ENCODE measurements around the gene ZBTB7C. TPM values are rescaled to one million over a fixed set of nuclear protein-coding genes. Genes with fewer than 3 reads are reported as not detected.

Gene ZBTB7C
- total and polyA plus RNA-seq, 4 donors = 0.19 to 1.1 (median 0.45) TPM

DNA sequence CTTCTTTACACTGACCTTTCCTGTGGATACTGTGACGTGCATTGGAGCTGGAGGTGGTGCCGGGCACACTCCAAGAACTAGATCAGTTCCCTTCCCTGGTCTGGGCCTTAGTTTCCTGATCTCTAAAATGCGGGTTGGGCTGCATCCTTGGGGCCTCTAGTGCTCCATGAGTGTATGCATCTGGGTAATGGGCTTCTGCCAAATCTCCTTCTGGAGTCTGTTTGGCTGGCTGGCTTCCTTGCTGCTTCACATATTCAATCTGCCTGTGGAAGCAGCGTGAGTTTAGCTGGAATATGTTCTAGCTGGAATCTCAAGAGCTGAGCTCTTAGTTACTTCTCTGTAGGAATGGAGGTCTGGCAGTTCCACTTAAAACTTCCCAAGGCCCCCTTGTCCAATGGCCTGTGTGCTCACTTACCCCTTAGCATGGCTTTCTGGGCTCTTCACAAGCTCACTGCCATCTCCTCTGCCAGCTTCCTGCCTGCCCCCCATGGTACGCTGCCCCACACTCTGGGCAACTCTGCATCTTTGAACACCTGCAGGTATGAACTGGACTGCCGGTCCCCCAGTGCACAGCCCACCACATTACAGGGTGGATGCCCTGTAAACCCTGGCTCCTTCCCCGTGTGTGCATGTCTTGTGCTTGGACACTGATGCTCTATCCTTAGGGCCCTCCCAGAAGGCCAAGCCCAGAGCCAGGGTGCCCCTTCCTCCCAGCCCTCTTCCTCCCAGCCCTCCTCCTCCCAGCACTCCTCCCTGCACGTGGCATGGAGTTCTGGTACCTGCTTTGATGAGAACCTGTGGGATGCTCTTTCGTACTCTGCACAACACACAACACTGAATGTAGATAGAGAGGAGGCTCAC is 375.2 kb downstream of the ZBTB7C start:
- H3K27ac ChIP-seq (ENCODE audit: low read depth in 1 of 2, low read length in 2 of 2) = no peak overlapping the region
- DNase-seq (ENCODE audit: low spot score) = no peak

More for the DNA sequence above, 375.2 kb downstream of the ZBTB7C start:
- no peaks in the 10 kb centered on the region for H3K36me3 ChIP-seq (ENCODE audit: control insufficient read depth in 4 of 4, insufficient read depth in 3 of 4, low read depth in 1 of 4, low read length in 3 of 4)
- no peaks in the 10 kb centered on the region for H3K9me3 ChIP-seq (ENCODE audit: control insufficient read depth in 4 of 4, low read length in 3 of 4)
- H3K4me3 ChIP-seq (ENCODE audit: low read depth in 1 of 3, low read length in 3 of 3) = no peak overlapping the region
- H3K27me3 ChIP-seq (ENCODE audit: control insufficient read depth in 4 of 4, insufficient read depth in 4 of 4, low read length in 3 of 4) = no peaks in the 10 kb centered on the region
- no peak overlapping the region for H3K9ac ChIP-seq (ENCODE audit: low read depth in 1 of 2, low read length in 2 of 2)
- H3K4me1 ChIP-seq (ENCODE audit: control insufficient read depth in 4 of 4, insufficient read depth in 4 of 4, low read length in 3 of 4) = no peaks in the 10 kb centered on the region
- TF ChIP-seq HNF4A (conservative IDR thresholded peaks at IDR 0.05) (no peak), JUND (IDR thresholded peaks at IDR 0.05) (no peak), CTCF (IDR thresholded peaks at IDR 0.05; ENCODE audit: low read depth, low read length, missing input control) (no peak), YY1 (IDR thresholded peaks at IDR 0.05) (no peak), RXRA (IDR thresholded peaks at IDR 0.05) (no peak), GABPA (IDR thresholded peaks at IDR 0.05 in 1 of 2, conservative IDR thresholded peaks at IDR 0.05 in 1 of 2) (no peak), ATF3 (IDR thresholded peaks at IDR 0.05) (no peak), RAD21 (IDR thresholded peaks at IDR 0.05) (no peak), TAF1 (conservative IDR thresholded peaks at IDR 0.05) (no peak), ZBTB33 (IDR thresholded peaks at IDR 0.05) (no peak), FOXA1 (IDR thresholded peaks at IDR 0.05) (no peak), NR2F2 (IDR thresholded peaks at IDR 0.05) (no peak), SP1 (IDR thresholded peaks at IDR 0.05) (no peak), REST (IDR thresholded peaks at IDR 0.05) (no peak), EGR1 (IDR thresholded peaks at IDR 0.05; ENCODE audit: low read depth in 2 of 2) (no peak), HNF4G (IDR thresholded peaks at IDR 0.05) (no peak)
- 88% methylated on average over 9 of the region's 9 CpGs for WGBS

All from liver (tissue), 9 donors.